Keratinocyte (primary cell): ENCODE results near the gene ACTR1B. TPM values are rescaled to one million over a fixed set of nuclear protein-coding genes. Genes with fewer than 3 reads are reported as not detected.

Source experiments
- DNase-seq: peaks from one replicate; pipeline ENCODE4 v3.0.0-alpha.2; 2011; ENCODE audit warnings: low read depth, missing footprints, low spot score
- FAIRE-seq: peaks from 2 replicates; lab custom pipeline; 2011; peaks lifted over from hg19 to GRCh38; lab: Jason Lieb, UNC
- H2AFZ ChIP-seq: 2 replicates; pipeline ENCODE4 v1.6.0; 2012; ENCODE audit warnings: low read length, control low read depth, inconsistent platforms; ENCODE audit not compliant: control insufficient read depth
- H3K27ac ChIP-seq: 2 replicates; pipeline ENCODE4 v1.5.1; 2011; ENCODE audit warnings: low read length; ENCODE audit not compliant: control insufficient read depth, insufficient read depth
- H3K27me3 ChIP-seq: 3 replicates; pipeline ENCODE4 v1.6.0; 2011; ENCODE audit warnings: low read length; ENCODE audit not compliant: control insufficient read depth, insufficient read depth; ENCODE audit errors: extremely low read depth
- H3K36me3 ChIP-seq, 2 experiments: 2 replicates in 1 of 2; 3 replicates in 1 of 2; pipeline ENCODE4 v1.5.1; 2011; ENCODE audit warnings: low read length in 2 of 2, mild to moderate bottlenecking in 1 of 2; ENCODE audit not compliant: control insufficient read depth in 2 of 2, insufficient read depth in 2 of 2; ENCODE audit errors: extremely low read depth in 1 of 2
- H3K4me1 ChIP-seq: 3 replicates; pipeline ENCODE4 v1.5.1; 2011; ENCODE audit warnings: low read length; ENCODE audit not compliant: control insufficient read depth, insufficient read depth; ENCODE audit errors: extremely low read depth
- H3K4me2 ChIP-seq: 3 replicates; pipeline ENCODE4 v1.6.0; 2011; ENCODE audit warnings: low read depth, low read length; ENCODE audit not compliant: control insufficient read depth, insufficient read depth; ENCODE audit errors: extremely low read depth
- H3K4me3 ChIP-seq, 3 experiments: fragments of 200-600 bp in 1 of 3; sonication (generic) in 1 of 3; 2 replicates in 2 of 3; 3 replicates in 1 of 3; pipeline ENCODE4 v1.5.1; 2011 to 2016; ENCODE audit warnings: low read length in 3 of 3, mild to moderate bottlenecking in 3 of 3, control low read depth in 2 of 3, inconsistent platforms in 1 of 3, low read depth in 1 of 3, mixed read lengths in 1 of 3, mixed run types in 1 of 3, moderate library complexity in 1 of 3; ENCODE audit not compliant: control insufficient read depth in 2 of 3, insufficient read depth in 2 of 3; ENCODE audit errors: extremely low read depth in 1 of 3
- H3K79me2 ChIP-seq: 2 replicates; pipeline ENCODE4 v1.6.0; 2012; ENCODE audit warnings: low read length; ENCODE audit not compliant: control insufficient read depth, insufficient read depth
- H3K9ac ChIP-seq: 3 replicates; pipeline ENCODE4 v1.6.0; 2011; ENCODE audit warnings: low read length; ENCODE audit not compliant: control insufficient read depth, insufficient read depth; ENCODE audit errors: extremely low read depth
- H3K9me1 ChIP-seq: 3 replicates; pipeline ENCODE4 v1.6.0; 2011; ENCODE audit warnings: low read length; ENCODE audit not compliant: control insufficient read depth, insufficient read depth; ENCODE audit errors: extremely low read depth
- H3K9me3 ChIP-seq: 2 replicates; pipeline ENCODE4 v1.5.1; 2012; ENCODE audit warnings: low read depth, low read length; ENCODE audit not compliant: control insufficient read depth
- H4K20me1 ChIP-seq: 3 replicates; pipeline ENCODE4 v1.6.0; 2011; ENCODE audit warnings: low read length; ENCODE audit not compliant: control insufficient read depth, insufficient read depth; ENCODE audit errors: extremely low read depth
- CTCF ChIP-seq, 3 experiments: IDR thresholded peaks in 1 of 3; conservative IDR thresholded peaks in 1 of 3; optimal IDR thresholded peaks in 1 of 3; 2 replicates in 2 of 3; 3 replicates in 1 of 3; pipeline versions ENCODE3 to v1.5.1; 2011; ENCODE audit warnings: low read length in 3 of 3, mild to moderate bottlenecking in 3 of 3, moderate library complexity in 2 of 3, control low read depth in 1 of 3, inconsistent platforms in 1 of 3; ENCODE audit not compliant: insufficient read depth in 2 of 3; ENCODE audit errors: extremely low read depth in 1 of 3
- EZH2 ChIP-seq: IDR thresholded peaks from one replicate; pipeline ENCODE4 v1.6.1; 2012; ENCODE audit warnings: inconsistent platforms, mild to moderate bottlenecking, low read length, moderate library complexity
- dilution Hi-C: fragments of 300-500 bp; cut with MboI; formaldehyde crosslinking; loops from one replicate; pipeline ENCODE4 v1.7.0; 2020; ENCODE audit warnings: low sequenced_read_pairs; ENCODE audit not compliant: extremely low pct_ligation_motif_present
- polyA plus RNA-seq, 5 experiments: library from polyadenylated mRNA; depleted of rRNA in 3 of 5; stranded (reverse) in 3 of 5; stranded (forward) in 1 of 5; unstranded in 1 of 5; fragments of >200 nt; gene quantifications; 1 replicate in 1 of 5; 2 replicates in 3 of 5; 3 replicates in 1 of 5; pipeline versions ENCODE4 v1.2.1 to v1.2.3, GENCODE V29; 2011 to 2012; ENCODE audit warnings: missing spikeins in 2 of 5, low read depth in 1 of 5, low replicate concordance in 1 of 5

ACTR1B gene
- polyA plus RNA-seq, 1 donor (not counting 4 experiments of a cell fraction or from before 2014, with no cell fraction given): 20.6 TPM

- Histone ChIP-seq H3K9me3 (no peaks in the 10 kb centered on the region), H3K27me3 (no peaks in the 10 kb centered on the region), H3K9ac (no peak overlapping the region), H3K4me2 (no peak overlapping the region), H3K36me3 (no peaks in the 10 kb centered on the region), H3K4me1 (no peaks in the 10 kb centered on the region), H3K27ac (no peak overlapping the region), H3K9me1 (no peaks in the 10 kb centered on the region), H2AFZ (no peak overlapping the region), H4K20me1 (no peaks in the 10 kb centered on the region), H3K4me3 (no peak overlapping the region), H3K79me2 (no peaks in the 10 kb centered on the region)
- DNase-seq (no peak), FAIRE-seq (no peak)
- dilution Hi-C loops: no loop called here
- TF ChIP-seq CTCF (optimal IDR thresholded peaks at IDR 0.05 in 1 of 3, IDR thresholded peaks at IDR 0.05 in 1 of 3, conservative IDR thresholded peaks at IDR 0.05 in 1 of 3; ENCODE audit: extremely low read depth in 1 of 3, insufficient read depth in 2 of 3, low read length in 3 of 3) (no peak), EZH2 (no peak)
Observed at GRCh38 chr2:97698530-97698929, 34.7 kb upstream of the ACTR1B start.

- Histone ChIP-seq H3K36me3 (no peaks in the 10 kb centered on the region), H3K9me3 (no peaks in the 10 kb centered on the region), H3K9me1 (no peaks in the 10 kb centered on the region), H3K4me2 (peak overlapping the region; percentile 49), H3K9ac (no peak overlapping the region), H3K4me1 (no peaks in the 10 kb centered on the region), H2AFZ (no peak overlapping the region), H3K79me2 (no peaks in the 10 kb centered on the region), H3K4me3 (no peak overlapping the region), H4K20me1 (no peaks in the 10 kb centered on the region), H3K27ac (no peak overlapping the region), H3K27me3 (no peaks in the 10 kb centered on the region)
- TF ChIP-seq CTCF (optimal IDR thresholded peaks at IDR 0.05 in 1 of 3, IDR thresholded peaks at IDR 0.05 in 1 of 3, conservative IDR thresholded peaks at IDR 0.05 in 1 of 3; ENCODE audit: extremely low read depth in 1 of 3, insufficient read depth in 2 of 3, low read length in 3 of 3): peak; percentile 81 to 93 (median 89)
- no peak for TF ChIP-seq EZH2
- DNase-seq (peak; percentile 25), FAIRE-seq (peak; percentile 76)
- dilution Hi-C loops: no loop called here
Observed at GRCh38 chr2:97697252-97698235, 33.7 kb upstream of the ACTR1B start.
